Measurements from ENCODE around the gene CDH4. TPM values are rescaled to one million over a fixed set of nuclear protein-coding genes. Genes with fewer than 3 reads are reported as not detected.

CDH4 gene
- total and polyA plus RNA-seq, 4 donors = 5.8 to 24.1 (median 17.1) TPM

- Histone ChIP-seq H3K4me3 (ENCODE audit: low read depth, low read length) (no peak overlapping the region), H3K36me3 (ENCODE audit: control insufficient read depth, insufficient read depth, low read length) (peaks cover 2% of the 10 kb centered on the region), H3K9me3 (ENCODE audit: control insufficient read depth, insufficient read depth, low read length) (no peaks in the 10 kb centered on the region), H3K27ac (ENCODE audit: low read depth, low read length) (no peak overlapping the region), H3K27me3 (ENCODE audit: control insufficient read depth, insufficient read depth, low read length) (no peaks in the 10 kb centered on the region), H3K4me1 (ENCODE audit: control insufficient read depth, insufficient read depth, low read length) (peaks cover 49% of the 10 kb centered on the region)
- DNase-seq (ENCODE audit: low read depth in 4 of 6, low spot score in 6 of 6) = no peak
- WGBS (ENCODE audit: insufficient coverage) = 84% methylated on average over 6 of the region's 9 CpGs
Observed at GRCh38 chr20:61668065-61668650, 416.1 kb downstream of the CDH4 start.

- H3K27ac ChIP-seq (ENCODE audit: low read depth, low read length) = no peak overlapping the region
- DNase-seq (ENCODE audit: low read depth in 4 of 6, low spot score in 6 of 6) = no peak
- H3K4me3 ChIP-seq (ENCODE audit: low read depth, low read length) = no peak overlapping the region
- H3K4me1 ChIP-seq (ENCODE audit: control insufficient read depth, insufficient read depth, low read length) = peaks cover 47% of the 10 kb centered on the region
- H3K27me3 ChIP-seq (ENCODE audit: control insufficient read depth, insufficient read depth, low read length) = no peaks in the 10 kb centered on the region
- no peaks in the 10 kb centered on the region for H3K9me3 ChIP-seq (ENCODE audit: control insufficient read depth, insufficient read depth, low read length)
- WGBS (ENCODE audit: insufficient coverage) = 94% methylated on average over 20 of the region's 20 CpGs
- peaks cover 2% of the 10 kb centered on the region for H3K36me3 ChIP-seq (ENCODE audit: control insufficient read depth, insufficient read depth, low read length)
Observed at GRCh38 chr20:61668771-61669503, 416.9 kb downstream of the CDH4 start.

- no peak for DNase-seq (ENCODE audit: low read depth in 4 of 6, low spot score in 6 of 6)
- peaks cover 39% of the 10 kb centered on the region for H3K4me1 ChIP-seq (ENCODE audit: control insufficient read depth, insufficient read depth, low read length)
- WGBS (ENCODE audit: insufficient coverage) = 74% methylated on average over 3 of the region's 3 CpGs
- H3K36me3 ChIP-seq (ENCODE audit: control insufficient read depth, insufficient read depth, low read length) = peaks cover 2% of the 10 kb centered on the region
- H3K27ac ChIP-seq (ENCODE audit: low read depth, low read length) = no peak overlapping the region
- H3K4me3 ChIP-seq (ENCODE audit: low read depth, low read length) = no peak overlapping the region
- no peaks in the 10 kb centered on the region for H3K27me3 ChIP-seq (ENCODE audit: control insufficient read depth, insufficient read depth, low read length)
- no peaks in the 10 kb centered on the region for H3K9me3 ChIP-seq (ENCODE audit: control insufficient read depth, insufficient read depth, low read length)
Observed at GRCh38 chr20:61670274-61670673, 418.2 kb downstream of the CDH4 start.

GRCh38 chr20:61671559-61671958 lies 419.5 kb downstream of the CDH4 start:
- no peak overlapping the region for H3K4me3 ChIP-seq (ENCODE audit: low read depth, low read length)
- H3K27me3 ChIP-seq (ENCODE audit: control insufficient read depth, insufficient read depth, low read length) = no peaks in the 10 kb centered on the region
- DNase-seq (ENCODE audit: low read depth in 4 of 6, low spot score in 6 of 6) = no peak
- H3K27ac ChIP-seq (ENCODE audit: low read depth, low read length) = no peak overlapping the region
- peaks cover 30% of the 10 kb centered on the region for H3K4me1 ChIP-seq (ENCODE audit: control insufficient read depth, insufficient read depth, low read length)
- H3K9me3 ChIP-seq (ENCODE audit: control insufficient read depth, insufficient read depth, low read length) = no peaks in the 10 kb centered on the region
- WGBS (ENCODE audit: insufficient coverage) = 99% methylated on average over 3 of the region's 3 CpGs
- H3K36me3 ChIP-seq (ENCODE audit: control insufficient read depth, insufficient read depth, low read length) = no peaks in the 10 kb centered on the region

- Histone ChIP-seq H3K27me3 (ENCODE audit: control insufficient read depth, insufficient read depth, low read length) (no peaks in the 10 kb centered on the region), H3K4me1 (ENCODE audit: control insufficient read depth, insufficient read depth, low read length) (peaks cover 23% of the 10 kb centered on the region), H3K27ac (ENCODE audit: low read depth, low read length) (no peak overlapping the region), H3K9me3 (ENCODE audit: control insufficient read depth, insufficient read depth, low read length) (no peaks in the 10 kb centered on the region), H3K36me3 (ENCODE audit: control insufficient read depth, insufficient read depth, low read length) (no peaks in the 10 kb centered on the region), H3K4me3 (ENCODE audit: low read depth, low read length) (no peak overlapping the region)
- 48% methylated on average over 13 of the region's 17 CpGs for WGBS (ENCODE audit: insufficient coverage)
- DNase-seq (ENCODE audit: low read depth in 4 of 6, low spot score in 6 of 6) = peak in 2 of 6 donors; percentile 29 to 70
Observed at GRCh38 chr20:61673152-61673847, 421.2 kb downstream of the CDH4 start.

- Histone ChIP-seq H3K36me3 (ENCODE audit: control insufficient read depth, insufficient read depth, low read length) (no peaks in the 10 kb centered on the region), H3K9me3 (ENCODE audit: control insufficient read depth, insufficient read depth, low read length) (no peaks in the 10 kb centered on the region), H3K4me1 (ENCODE audit: control insufficient read depth, insufficient read depth, low read length) (peaks cover 19% of the 10 kb centered on the region), H3K27ac (ENCODE audit: low read depth, low read length) (no peak overlapping the region), H3K27me3 (ENCODE audit: control insufficient read depth, insufficient read depth, low read length) (no peaks in the 10 kb centered on the region), H3K4me3 (ENCODE audit: low read depth, low read length) (no peak overlapping the region)
- WGBS (ENCODE audit: insufficient coverage) = 80% methylated on average over 11 of the region's 11 CpGs
- no peak for DNase-seq (ENCODE audit: low read depth in 4 of 6, low spot score in 6 of 6)
Observed at GRCh38 chr20:61674121-61674520, 422.1 kb downstream of the CDH4 start.

GRCh38 chr20:61674688-61675087 lies 422.6 kb downstream of the CDH4 start:
- Histone ChIP-seq H3K27me3 (ENCODE audit: control insufficient read depth, insufficient read depth, low read length) (no peaks in the 10 kb centered on the region), H3K27ac (ENCODE audit: low read depth, low read length) (no peak overlapping the region), H3K4me3 (ENCODE audit: low read depth, low read length) (no peak overlapping the region), H3K4me1 (ENCODE audit: control insufficient read depth, insufficient read depth, low read length) (peaks cover 19% of the 10 kb centered on the region), H3K36me3 (ENCODE audit: control insufficient read depth, insufficient read depth, low read length) (no peaks in the 10 kb centered on the region), H3K9me3 (ENCODE audit: control insufficient read depth, insufficient read depth, low read length) (no peaks in the 10 kb centered on the region)
- WGBS (ENCODE audit: insufficient coverage) = 78% methylated on average over 2 of the region's 3 CpGs
- no peak for DNase-seq (ENCODE audit: low read depth in 4 of 6, low spot score in 6 of 6)

- H3K27me3 ChIP-seq (ENCODE audit: control insufficient read depth, insufficient read depth, low read length) = no peaks in the 10 kb centered on the region
- H3K36me3 ChIP-seq (ENCODE audit: control insufficient read depth, insufficient read depth, low read length) = peaks cover 2% of the 10 kb centered on the region
- 83% methylated on average over 1 of the region's 2 CpGs for WGBS (ENCODE audit: insufficient coverage)
- no peak overlapping the region for H3K4me3 ChIP-seq (ENCODE audit: low read depth, low read length)
- no peaks in the 10 kb centered on the region for H3K9me3 ChIP-seq (ENCODE audit: control insufficient read depth, insufficient read depth, low read length)
- peaks cover 22% of the 10 kb centered on the region for H3K4me1 ChIP-seq (ENCODE audit: control insufficient read depth, insufficient read depth, low read length)
- no peak for DNase-seq (ENCODE audit: low read depth in 4 of 6, low spot score in 6 of 6)
- no peak overlapping the region for H3K27ac ChIP-seq (ENCODE audit: low read depth, low read length)
Observed at GRCh38 chr20:61677928-61678327, 425.9 kb downstream of the CDH4 start.

GRCh38 chr20:61678437-61678836 lies 426.4 kb downstream of the CDH4 start:
- Histone ChIP-seq H3K4me3 (ENCODE audit: low read depth, low read length) (no peak overlapping the region), H3K27ac (ENCODE audit: low read depth, low read length) (no peak overlapping the region), H3K4me1 (ENCODE audit: control insufficient read depth, insufficient read depth, low read length) (peaks cover 19% of the 10 kb centered on the region), H3K36me3 (ENCODE audit: control insufficient read depth, insufficient read depth, low read length) (peaks cover 2% of the 10 kb centered on the region), H3K27me3 (ENCODE audit: control insufficient read depth, insufficient read depth, low read length) (no peaks in the 10 kb centered on the region), H3K9me3 (ENCODE audit: control insufficient read depth, insufficient read depth, low read length) (no peaks in the 10 kb centered on the region)
- 94% methylated on average over 8 of the region's 8 CpGs for WGBS (ENCODE audit: insufficient coverage)
- DNase-seq (ENCODE audit: low read depth in 4 of 6, low spot score in 6 of 6) = no peak
